HEK293 (cell line): ENCODE results near the gene LGR5.

ENCODE experiments used
- CTCF ChIP-seq: fragments of 450-650 bp; formaldehyde crosslinking; IDR thresholded peaks from 2 replicates; pipeline ENCODE4 v1.5.1; 2016; ENCODE audit warnings: missing biosample characterization, missing genetic modification characterization
- ZBTB8A ChIP-seq: fragments of 450-650 bp; formaldehyde crosslinking; IDR thresholded peaks from 2 replicates; pipeline ENCODE4 v1.5.1; 2016; ENCODE audit warnings: missing biosample characterization, missing genetic modification characterization
- ZNF10 ChIP-seq: fragments of 450-650 bp; formaldehyde crosslinking; IDR thresholded peaks from 2 replicates; pipeline ENCODE4 v1.5.1; 2017; ENCODE audit warnings: missing biosample characterization, missing genetic modification characterization
- ZNF37A ChIP-seq: fragments of 450-650 bp; IDR thresholded peaks from 2 replicates; pipeline ENCODE4 v1.5.1; 2018; ENCODE audit warnings: missing biosample characterization, missing genetic modification characterization

- no peak for TF ChIP-seq CTCF (tag by site-specific recombination)
- TF ChIP-seq ZNF10 = no peak
- no peak for TF ChIP-seq ZNF37A (tag by site-specific recombination)
- no peak for TF ChIP-seq ZBTB8A (tag by site-specific recombination)
Measured at GRCh38 chr12:71582925-71583324, 143.3 kb downstream of the LGR5 start.
